H9 (cell line): Measurements from ENCODE around the gene CAPN5. TPM values are rescaled to one million over a fixed set of nuclear protein-coding genes. Genes with fewer than 3 reads are reported as not detected.

Experiments
- DNase-seq: peaks from one replicate; pipeline ENCODE4 v3.0.0-alpha.2; 2017
- H2AFZ ChIP-seq: one replicate; pipeline ENCODE4 v1.6.1; 2013; ENCODE audit warnings: mild to moderate bottlenecking, low read length, control low read depth, moderate library complexity
- H2AK5ac ChIP-seq: 2 replicates; pipeline ENCODE4 v1.6.1; 2013; ENCODE audit warnings: low read length, control low read depth, mixed read lengths; ENCODE audit not compliant: insufficient read length
- H2BK120ac ChIP-seq: one replicate; pipeline ENCODE4 v1.6.1; 2013; ENCODE audit warnings: low read depth, mild to moderate bottlenecking, low read length, control low read depth, inconsistent platforms; ENCODE audit not compliant: poor library complexity, severe bottlenecking
- H2BK12ac ChIP-seq: 2 replicates; pipeline ENCODE4 v1.6.1; 2013; ENCODE audit warnings: low read length, control low read depth, mixed read lengths, low read depth; ENCODE audit not compliant: insufficient read length
- H2BK15ac ChIP-seq: 2 replicates; pipeline ENCODE4 v1.6.1; 2013; ENCODE audit warnings: low read depth, low read length, control low read depth
- H2BK20ac ChIP-seq: one replicate; pipeline ENCODE4 v1.6.1; 2013; ENCODE audit warnings: low read depth, mild to moderate bottlenecking, low read length, control low read depth, inconsistent platforms; ENCODE audit not compliant: poor library complexity, severe bottlenecking
- H2BK5ac ChIP-seq: 2 replicates; pipeline ENCODE4 v1.6.1; 2013; ENCODE audit warnings: low read length, control low read depth, mixed read lengths; ENCODE audit not compliant: insufficient read length
- H3K14ac ChIP-seq: 2 replicates; pipeline ENCODE4 v1.6.1; 2013; ENCODE audit warnings: low read length, control low read depth; ENCODE audit not compliant: insufficient read depth
- H3K18ac ChIP-seq: 2 replicates; pipeline ENCODE4 v1.6.1; 2013; ENCODE audit warnings: low read depth, mild to moderate bottlenecking, mixed read lengths, low read length, control low read depth; ENCODE audit not compliant: insufficient read length
- H3K23ac ChIP-seq: 2 replicates; pipeline ENCODE4 v1.6.1; 2013; ENCODE audit warnings: low read length, control low read depth, mixed read lengths, low read depth; ENCODE audit not compliant: insufficient read length
- H3K23me2 ChIP-seq: 2 replicates; pipeline ENCODE4 v1.6.1; 2013; ENCODE audit warnings: low read depth, mild to moderate bottlenecking, mixed read lengths, low read length, control low read depth; ENCODE audit not compliant: insufficient read length, poor library complexity, severe bottlenecking
- H3K27ac ChIP-seq: 2 replicates; pipeline ENCODE4 v1.5.1; 2013; ENCODE audit warnings: low read length, control low read depth, mixed read lengths, low read depth; ENCODE audit not compliant: insufficient read length
- H3K27me3 ChIP-seq: 2 replicates; pipeline ENCODE4 v1.6.1; 2013; ENCODE audit warnings: low read length, control low read depth, inconsistent platforms; ENCODE audit not compliant: insufficient read depth
- H3K4ac ChIP-seq: 2 replicates; pipeline ENCODE4 v1.6.1; 2013; ENCODE audit warnings: low read depth, mild to moderate bottlenecking, control low read depth, inconsistent platforms, low read length, moderate library complexity
- H3K4me1 ChIP-seq: 2 replicates; pipeline ENCODE4 v1.6.1; 2013; ENCODE audit warnings: low read length, control low read depth, inconsistent platforms; ENCODE audit not compliant: insufficient read depth
- H3K4me2 ChIP-seq: 2 replicates; pipeline ENCODE4 v1.6.1; 2013; ENCODE audit warnings: low read length, control low read depth, mixed read lengths; ENCODE audit not compliant: insufficient read length, insufficient read depth
- H3K56ac ChIP-seq: 2 replicates; pipeline ENCODE4 v1.6.1; 2013; ENCODE audit warnings: low read depth, mild to moderate bottlenecking, mixed read lengths, low read length, control low read depth; ENCODE audit not compliant: insufficient read length
- H3K79me1 ChIP-seq: 2 replicates; pipeline ENCODE4 v1.6.1; 2013; ENCODE audit warnings: low read depth, mild to moderate bottlenecking, moderate library complexity, low read length, control low read depth, inconsistent platforms; ENCODE audit not compliant: insufficient read depth, poor library complexity, severe bottlenecking
- H3K79me2 ChIP-seq: 2 replicates; pipeline ENCODE4 v1.6.1; 2013; ENCODE audit warnings: low read length, control low read depth, inconsistent platforms; ENCODE audit not compliant: insufficient read depth
- H3K9ac ChIP-seq: 2 replicates; pipeline ENCODE4 v1.6.1; 2013; ENCODE audit warnings: low read length, control low read depth, mixed read lengths; ENCODE audit not compliant: insufficient read length; ENCODE audit errors: extremely low read depth
- H3K9me3 ChIP-seq: one replicate; pipeline ENCODE4 v1.6.1; 2013; ENCODE audit warnings: low read depth, low read length, inconsistent platforms; ENCODE audit not compliant: control insufficient read depth
- H3T11ph ChIP-seq: one replicate; pipeline ENCODE4 v1.6.1; 2013; ENCODE audit warnings: mild to moderate bottlenecking, low read length, control low read depth, inconsistent platforms
- H4K20me1 ChIP-seq: one replicate; pipeline ENCODE4 v1.6.1; 2013; ENCODE audit not compliant: control insufficient read depth, insufficient read length, insufficient read depth
- H4K5ac ChIP-seq: 2 replicates; pipeline ENCODE4 v1.6.1; 2013; ENCODE audit warnings: low read depth, mild to moderate bottlenecking, mixed read lengths, low read length, control low read depth; ENCODE audit not compliant: insufficient read length
- H4K8ac ChIP-seq: replicated peaks from 2 replicates; pipeline ENCODE4 v1.6.1; 2013; ENCODE audit warnings: low read length, control low read depth, mixed read lengths, low read depth; ENCODE audit not compliant: insufficient read length
- H4K91ac ChIP-seq: 2 replicates; pipeline ENCODE4 v1.6.1; 2013; ENCODE audit warnings: low read depth, mild to moderate bottlenecking, moderate library complexity, mixed read lengths, low read length, control low read depth; ENCODE audit not compliant: insufficient read length
- H3K27ac Mint-ChIP-seq, 3 experiments: 2 replicates in 2 of 3; 3 replicates in 1 of 3; pipeline ENCODE4 v1.8.0; 2020 to 2021; ENCODE audit warnings: mixed read lengths in 3 of 3, mild to moderate bottlenecking in 1 of 3, moderate library complexity in 1 of 3
- H3K27me3 Mint-ChIP-seq: 2 replicates; pipeline ENCODE4 v1.8.0; 2021; ENCODE audit warnings: low read depth, mild to moderate bottlenecking, moderate library complexity, mixed read lengths
- H3K36me3 Mint-ChIP-seq, 3 experiments: 2 replicates in 2 of 3; 3 replicates in 1 of 3; pipeline ENCODE4 v1.8.0; 2020 to 2021; ENCODE audit warnings: low read depth in 3 of 3, mixed read lengths in 3 of 3; ENCODE audit not compliant: insufficient read depth in 1 of 3
- H3K4me1 Mint-ChIP-seq, 2 experiments: 2 replicates each; pipeline ENCODE4 v1.8.0; 2020; ENCODE audit warnings: mixed read lengths in 2 of 2
- H3K4me3 Mint-ChIP-seq, 2 experiments: 2 replicates in 1 of 2; 3 replicates in 1 of 2; pipeline ENCODE4 v1.8.0; 2020 to 2021; ENCODE audit warnings: mild to moderate bottlenecking in 2 of 2, mixed read lengths in 2 of 2, moderate library complexity in 1 of 2
- H3K9me3 Mint-ChIP-seq, 2 experiments: 2 replicates in 1 of 2; 3 replicates in 1 of 2; pipeline ENCODE4 v1.8.0; 2020; ENCODE audit warnings: mild to moderate bottlenecking in 2 of 2, mixed read lengths in 2 of 2, moderate library complexity in 1 of 2
- WGBS: extraction: QIAGEN DNeasy Blood & Tissue Kit; methylation state at CpG from one replicate; pipeline ENCODE4 v1.1.7; 2013; ENCODE audit warnings: missing lambda C conversion rate, low lambda C conversion rate, mixed read lengths; ENCODE audit not compliant: insufficient read length; ENCODE audit errors: extremely low coverage; 5-methylcytosine and 5-hydroxymethylcytosine counted together
- total RNA-seq: library from RNA; stranded (reverse); gene quantifications from 2 replicates; pipeline ENCODE4 v1.2.1, GENCODE V29; 2021
- TF ChIP-seq, protein P1 (sequence below): fragments of 200-600 bp; sonication (generic); conservative IDR thresholded peaks from 3 replicates; pipeline ENCODE4 v1.8.0; 2021; ENCODE audit warnings: antibody characterized with exemption, mild to moderate bottlenecking

CAPN5 gene
- total RNA-seq, 1 experiment from 2014 or later, result 16.7 TPM

DNA sequence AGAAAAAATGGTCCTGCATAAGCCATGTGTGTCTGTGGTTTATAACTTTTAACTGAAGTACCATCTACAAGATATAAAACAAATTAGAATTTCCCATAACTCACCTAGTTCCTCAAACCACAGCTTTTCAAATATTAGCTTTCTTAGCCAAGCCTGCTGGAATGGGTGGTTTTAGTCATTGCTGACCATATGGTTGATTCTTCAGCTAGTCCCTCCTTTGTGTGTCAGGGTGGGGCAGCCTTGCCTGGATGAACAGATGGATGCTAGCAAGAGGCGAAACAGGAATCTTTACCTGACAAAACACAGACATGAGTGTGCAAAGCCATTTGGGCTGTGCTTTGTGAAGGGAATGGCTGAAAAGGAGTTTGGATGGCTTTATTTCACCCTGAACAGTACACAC is 39.5 kb upstream of the CAPN5 start:
- Histone ChIP-seq H2BK12ac (no peak overlapping the region), H3K4me2 (no peak overlapping the region), H2BK5ac (no peak overlapping the region), H3K9me3 (no peaks in the 10 kb centered on the region), H3K4me1 (no peaks in the 10 kb centered on the region; the same call in 1 of the 2 replicates), H3K79me2 (no peaks in the 10 kb centered on the region), H3K27me3 (no peaks in the 10 kb centered on the region; the same call in 1 of the 2 replicates), H3K18ac (no peak overlapping the region), H2AFZ (no peak overlapping the region), H3K9ac (no peak overlapping the region), H3T11ph (no peak overlapping the region), H4K5ac (no peak overlapping the region), H3K14ac (no peak overlapping the region), H3K4ac (no peak overlapping the region), H3K79me1 (no peaks in the 10 kb centered on the region), H3K27ac (no peak overlapping the region), H2AK5ac (no peak overlapping the region), H4K8ac (no peak overlapping the region), H2BK120ac (no peak overlapping the region), H4K20me1 (no peaks in the 10 kb centered on the region), H4K91ac (no peak overlapping the region), H3K56ac (no peak overlapping the region), H3K23me2 (no peaks in the 10 kb centered on the region), H2BK15ac (no peak overlapping the region), H2BK20ac (no peak overlapping the region), H3K23ac (no peak overlapping the region)
- H3K4me3 Mint-ChIP-seq, result no peak overlapping the region
- peaks cover 3 to 7% of the 10 kb centered on the region in 2 experiments; a peak in 2 of 4 replicates for H3K4me1 Mint-ChIP-seq
- H3K27me3 Mint-ChIP-seq, result peaks cover 10% of the 10 kb centered on the region
- H3K36me3 Mint-ChIP-seq, result no peaks in the 10 kb centered on the region
- TF ChIP-seq, protein P1, sequence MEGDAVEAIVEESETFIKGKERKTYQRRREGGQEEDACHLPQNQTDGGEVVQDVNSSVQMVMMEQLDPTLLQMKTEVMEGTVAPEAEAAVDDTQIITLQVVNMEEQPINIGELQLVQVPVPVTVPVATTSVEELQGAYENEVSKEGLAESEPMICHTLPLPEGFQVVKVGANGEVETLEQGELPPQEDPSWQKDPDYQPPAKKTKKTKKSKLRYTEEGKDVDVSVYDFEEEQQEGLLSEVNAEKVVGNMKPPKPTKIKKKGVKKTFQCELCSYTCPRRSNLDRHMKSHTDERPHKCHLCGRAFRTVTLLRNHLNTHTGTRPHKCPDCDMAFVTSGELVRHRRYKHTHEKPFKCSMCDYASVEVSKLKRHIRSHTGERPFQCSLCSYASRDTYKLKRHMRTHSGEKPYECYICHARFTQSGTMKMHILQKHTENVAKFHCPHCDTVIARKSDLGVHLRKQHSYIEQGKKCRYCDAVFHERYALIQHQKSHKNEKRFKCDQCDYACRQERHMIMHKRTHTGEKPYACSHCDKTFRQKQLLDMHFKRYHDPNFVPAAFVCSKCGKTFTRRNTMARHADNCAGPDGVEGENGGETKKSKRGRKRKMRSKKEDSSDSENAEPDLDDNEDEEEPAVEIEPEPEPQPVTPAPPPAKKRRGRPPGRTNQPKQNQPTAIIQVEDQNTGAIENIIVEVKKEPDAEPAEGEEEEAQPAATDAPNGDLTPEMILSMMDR, result no peak
- no peak overlapping the region for H3K27ac Mint-ChIP-seq
- H3K9me3 Mint-ChIP-seq, result no peaks in the 10 kb centered on the region; a peak in 1 of 5 replicates
- WGBS, result no CpG with 5 or more reads among the region's 1 CpG
- no peak for DNase-seq
